Psoas muscle (tissue), 8 donors: ENCODE measurements around the gene THSD1. TPM values are rescaled to one million over a fixed set of nuclear protein-coding genes. Genes with fewer than 3 reads are reported as not detected.
A peak's percentile ranks its signal among the peaks of the same experiment; 100 is the strongest.
"Not testable (repeated sequence)": the region's sequence is repeated elsewhere in the genome, so short reads cannot be mapped to it uniquely, and the experiment has no call there.

Source experiments
- ATAC-seq, 4 donors: fragments of 200-7000 bp; cut with Tn5 transposase; one replicate each; pipeline ENCODE4 v1.9.1; 2020; ENCODE audit warnings: moderate library complexity in 3 of 4, mild to moderate bottlenecking in 2 of 4
- DNase-seq, 2 donors: peaks; one replicate each; pipeline ENCODE4 v3.0.0-alpha.2; 2020
- H3K27ac ChIP-seq: fragments of 200-600 bp; one replicate; pipeline ENCODE4 v1.8.0; 2022
- H3K27me3 ChIP-seq, 3 donors: fragments of 200-600 bp in 1 of 3; one replicate each; pipeline versions ENCODE4 v1.6.1 to v1.8.0; 2013 to 2022; ENCODE audit warnings: low read length in 2 of 3, mild to moderate bottlenecking in 2 of 3, moderate library complexity in 1 of 3; ENCODE audit not compliant: insufficient read depth in 3 of 3
- H3K36me3 ChIP-seq, 2 donors: fragments of 200-600 bp in 1 of 2; one replicate each; pipeline versions ENCODE4 v1.6.1 to v1.8.0; 2013 to 2022; ENCODE audit warnings: low read depth in 1 of 2, mild to moderate bottlenecking in 1 of 2, moderate library complexity in 1 of 2; ENCODE audit not compliant: insufficient read depth in 1 of 2
- H3K4me1 ChIP-seq: fragments of 200-600 bp; one replicate; pipeline ENCODE4 v1.8.0; 2022
- H3K4me3 ChIP-seq: fragments of 200-600 bp; one replicate; pipeline ENCODE4 v1.8.0; 2022; ENCODE audit warnings: mild to moderate bottlenecking
- H3K9me3 ChIP-seq: fragments of 200-600 bp; one replicate; pipeline ENCODE4 v1.8.0; 2022
- CTCF ChIP-seq: fragments of 200-600 bp; IDR thresholded peaks from one replicate; pipeline ENCODE4 v1.8.0; 2022; ENCODE audit warnings: antibody characterized with exemption
- WGBS, 3 donors: extraction: QIAGEN DNeasy Blood & Tissue Kit; methylation state at CpG; one replicate each; pipeline versions ENCODE4 v1.1.6 to v1.1.7; 2013; 5-methylcytosine and 5-hydroxymethylcytosine counted together
- intact Hi-C, 2 donors: fragments of 100-400 bp; cut with DNase I; formaldehyde crosslinking; loops; one replicate each; pipeline versions ENCODE4 v1.11.0 to v1.14.2; 2022
- polyA plus RNA-seq, 3 donors: library from polyadenylated mRNA; stranded (reverse); fragments of 200-250 nt; gene quantifications; one replicate each; pipeline ENCODE4 v1.2.3, GENCODE V29; 2013
- total RNA-seq, 4 donors: library from RNA; stranded (reverse); fragmentation: NEBNext Ultra II Directional in 2 of 4; extraction: Animal tissue kit (Norgen Biotek cat#: 25700) in 2 of 4; gene quantifications; one replicate each; pipeline versions ENCODE4 v1.2.1 to v1.2.4, GENCODE V29; 2021 to 2023
- donor health status: healthy with polysubstance abuse.
- donor health status: DM: no; HTN: no; CAD: no; lungs with moderate emphysema.
- donor health status: Bipolar disorder and iron deficiency.
- donor health status: healthy.
- donor health status: DM: yes; HTN: yes; CAD: no.
- donor health status: DM: no; HTN: no; CAD: no.
- donor health status: DM: no; HTN: no; CAD: no.
- donor health status: DM: yes; HTN: yes; CAD: no.

THSD1 gene
- total and polyA plus RNA-seq, 7 donors, result 2.0 to 5.6 (median 3.2) TPM

GRCh38 chr13:52345631-52346251, 60.2 kb downstream of the THSD1 start:
- intact Hi-C loops, result loop anchor here in 1 of 2 donors (2.0 kb wide), 1 partner anchor 105 kb away; the partner anchor contains the start of gene VPS36
- Histone ChIP-seq H3K27ac (no peak overlapping the region), H3K27me3 (no peaks in the 10 kb centered on the region), H3K4me3 (no peak overlapping the region), H3K4me1 (no peaks in the 10 kb centered on the region), H3K9me3 (no peaks in the 10 kb centered on the region), H3K36me3 (no peaks in the 10 kb centered on the region)
- no peak for DNase-seq
- no peak for ATAC-seq
- WGBS, 3 donors, result 71 to 78% (median 74%) methylated on average over 5 of the region's 5 CpGs
- no peak for TF ChIP-seq CTCF

- ATAC-seq (no peak), DNase-seq (no peak)
- WGBS, 3 donors, result 69 to 75% (median 71%) methylated on average over 3 of the region's 3 CpGs
- Histone ChIP-seq H3K27me3 (no peaks in the 10 kb centered on the region), H3K27ac (no peak overlapping the region), H3K4me3 (no peak overlapping the region), H3K36me3 (no peaks in the 10 kb centered on the region), H3K4me1 (no peaks in the 10 kb centered on the region), H3K9me3 (no peaks in the 10 kb centered on the region)
- intact Hi-C loops, result no loop called here
- TF ChIP-seq CTCF, result no peak
These were observed 60.9 kb downstream of the THSD1 start for GRCh38 chr13:52345048-52345447.

- intact Hi-C loops, result no loop called here
- Histone ChIP-seq H3K36me3 (no peaks in the 10 kb centered on the region), H3K4me3 (no peak overlapping the region), H3K9me3 (no peaks in the 10 kb centered on the region), H3K27ac (no peak overlapping the region), H3K4me1 (no peaks in the 10 kb centered on the region), H3K27me3 (no peaks in the 10 kb centered on the region)
- no peak for TF ChIP-seq CTCF
- DNase-seq (no peak), ATAC-seq (peak in 2 of 4 donors; percentile 44 to 48)
- WGBS, 3 donors, result 35 to 60% (median 42%) methylated on average over 10 of the region's 10 CpGs
These were observed 61.9 kb downstream of the THSD1 start for GRCh38 chr13:52344108-52344507.

GRCh38 chr13:52342203-52342602, 63.8 kb downstream of the THSD1 start:
- intact Hi-C loops, DNase-seq, H3K27me3 ChIP-seq, H3K4me1 ChIP-seq, H3K4me3 ChIP-seq, ATAC-seq, H3K9me3 ChIP-seq, H3K36me3 ChIP-seq, H3K27ac ChIP-seq: not testable (repeated sequence)
- 97 to 98% (median 98%) methylated on average over 3 of the region's 3 CpGs for WGBS, 3 donors

GRCh38 chr13:52337828-52338455, 68.0 kb downstream of the THSD1 start:
- H3K27me3 ChIP-seq, H3K27ac ChIP-seq, ATAC-seq, DNase-seq, H3K4me3 ChIP-seq, H3K9me3 ChIP-seq, intact Hi-C loops, H3K4me1 ChIP-seq, H3K36me3 ChIP-seq: not testable (repeated sequence)
- 82 to 89% (median 85%) methylated on average over 7 of the region's 7 CpGs for WGBS, 3 donors

GRCh38 chr13:52334107-52334506, 71.9 kb downstream of the THSD1 start:
- H3K4me1 ChIP-seq, H3K27ac ChIP-seq, H3K27me3 ChIP-seq, H3K4me3 ChIP-seq, H3K36me3 ChIP-seq, DNase-seq, intact Hi-C loops, H3K9me3 ChIP-seq, ATAC-seq: not testable (repeated sequence)
- WGBS, 3 donors, result no CpG with 5 or more reads among the region's 22 CpGs

- H3K36me3 ChIP-seq, H3K9me3 ChIP-seq, H3K27ac ChIP-seq, DNase-seq, H3K4me3 ChIP-seq, H3K27me3 ChIP-seq, intact Hi-C loops, ATAC-seq, H3K4me1 ChIP-seq: not testable (repeated sequence)
- WGBS, 3 donors, result 81 to 91% (median 86%) methylated on average over 3 of the region's 6 CpGs
These were observed 74.1 kb downstream of the THSD1 start for GRCh38 chr13:52331844-52332243.
